ENCODE data around the gene GUCA2B. TPM values are rescaled to one million over a fixed set of nuclear protein-coding genes. Genes with fewer than 3 reads are reported as not detected.

The GUCA2B gene
- polyA plus RNA-seq, 1 donor: not detected

- no peak for DNase-seq
Measured at GRCh38 chr1:42184616-42185015, 31.4 kb downstream of the GUCA2B start.

GRCh38 chr1:42186152-42186551 lies 32.9 kb downstream of the GUCA2B start:
- DNase-seq: no peak

DNA sequence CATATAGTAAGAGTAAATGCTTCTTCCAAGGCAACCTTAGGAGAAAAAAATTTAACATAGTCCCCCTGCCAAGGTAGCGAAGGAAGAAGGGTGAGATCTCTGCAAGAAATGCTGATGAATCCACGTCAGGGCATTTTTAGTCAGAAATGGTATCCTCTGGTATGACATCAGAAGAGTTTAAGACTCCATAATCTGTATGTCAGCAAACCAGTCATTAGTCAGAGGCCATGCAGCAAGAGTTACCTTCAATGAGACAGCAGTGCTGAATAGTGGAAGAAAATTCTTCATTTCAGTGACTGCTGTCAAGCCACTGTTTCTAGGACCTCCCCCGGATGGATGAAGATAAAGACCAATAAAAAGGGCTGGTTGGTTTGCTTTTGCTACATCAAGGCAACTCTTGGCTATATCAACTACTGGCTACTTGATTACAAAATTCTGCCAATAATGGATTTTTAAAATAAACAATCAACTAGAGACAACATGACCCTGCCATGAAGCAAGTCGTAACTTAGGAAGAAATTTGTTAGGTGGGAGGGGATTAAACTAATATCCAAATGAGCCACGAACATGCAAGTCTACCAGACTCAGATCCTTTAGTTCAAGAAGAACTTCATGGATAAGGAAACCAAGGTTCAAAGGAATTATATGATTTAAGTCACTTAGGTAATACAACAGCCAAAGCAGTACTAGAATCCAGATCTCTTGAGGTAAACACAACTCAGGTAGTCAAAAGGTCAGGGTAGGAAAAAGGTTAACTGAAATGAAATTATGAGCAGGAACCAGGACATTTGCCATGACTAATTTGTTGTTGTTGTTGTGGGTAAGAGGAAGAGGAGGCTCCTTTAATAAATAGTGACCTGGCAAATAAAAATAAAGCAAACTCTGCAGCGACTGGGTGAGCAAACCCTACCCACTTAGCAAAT lies 37.0 kb downstream of the GUCA2B start:
- no peak for DNase-seq

- no peak for DNase-seq
Measured at GRCh38 chr1:42191319-42191718, 38.1 kb downstream of the GUCA2B start.

- DNase-seq: no peak
Measured at GRCh38 chr1:42192106-42192505, 38.9 kb downstream of the GUCA2B start.

- no peak for DNase-seq
Measured at GRCh38 chr1:42195841-42196240, 42.6 kb downstream of the GUCA2B start.

- DNase-seq: no peak
Measured at GRCh38 chr1:42198251-42198650, 45.0 kb downstream of the GUCA2B start.

GRCh38 chr1:42201986-42202385 lies 48.8 kb downstream of the GUCA2B start:
- no peak for DNase-seq

Other genes starting within 250 kb of the GUCA2B start
- 4.0 TPM for gene HIVEP3, start 234.5 kb upstream of the GUCA2B start, polyA plus RNA-seq (ENCODE audit: insufficient read length)
- gene GUCA2A, start 11.3 kb downstream of the GUCA2B start, polyA plus RNA-seq (ENCODE audit: insufficient read length): not detected
- 58.1 TPM for gene FOXJ3, start 181.8 kb downstream of the GUCA2B start, polyA plus RNA-seq (ENCODE audit: insufficient read length)
- 0.65 TPM for gene RIMKLA, start 227.4 kb downstream of the GUCA2B start, polyA plus RNA-seq (ENCODE audit: insufficient read length)